OCI-LY1 (cell line): ENCODE results near the gene MEGF6.

Experiments
- CTCF ChIP-seq: fragments of 200-600 bp; sonication (generic), shearing (Covaris generic); IDR thresholded peaks from 2 replicates; pipeline ENCODE4 v1.5.1; 2017; ENCODE audit warnings: mild to moderate bottlenecking, antibody characterized with exemption, low read length, moderate library complexity, mixed read lengths
- EZH2 ChIP-seq: fragments of 200-600 bp; sonication (generic), shearing (Covaris generic); IDR thresholded peaks from 2 replicates; pipeline ENCODE4 v1.8.0; 2017; ENCODE audit warnings: borderline replicate concordance, mixed run types, mild to moderate bottlenecking, antibody characterized with exemption, low read length, moderate library complexity, mixed read lengths

GRCh38 chr1:3652548-3653285 is 41.4 kb upstream of the MEGF6 start:
- no peak for TF ChIP-seq CTCF
- no peak for TF ChIP-seq EZH2
